ENCODE measurements around the gene GTPBP4. TPM values are rescaled to one million over a fixed set of nuclear protein-coding genes. Genes with fewer than 3 reads are reported as not detected.
A peak's percentile ranks its signal among the peaks of the same experiment; 100 is the strongest.

The GTPBP4 gene
- total and polyA plus RNA-seq, 10 donors, result 16.6 to 48.6 (median 31.2) TPM

DNA sequence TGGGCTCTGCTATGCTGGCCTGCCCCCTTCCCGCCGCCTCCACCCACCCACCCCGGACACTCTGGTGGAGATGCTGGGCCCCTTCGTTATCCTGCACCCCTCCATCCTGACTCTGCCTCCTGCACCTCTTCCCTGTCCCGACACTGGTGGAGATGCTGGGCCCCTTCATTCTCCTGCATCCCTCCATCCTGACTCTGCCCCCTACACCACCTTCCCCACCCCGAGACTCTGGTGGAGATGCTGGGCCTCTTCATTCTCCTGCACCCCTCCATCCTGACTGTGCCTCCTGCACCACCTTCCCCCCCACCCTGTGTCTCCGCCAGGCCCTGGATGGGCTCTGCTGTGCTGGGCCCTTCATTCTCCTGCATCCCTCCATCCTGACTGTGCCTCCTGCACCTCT, 22.5 kb downstream of the GTPBP4 start:
- Histone ChIP-seq H3K27ac (no peak overlapping the region), H3K9me3 (no peaks in the 10 kb centered on the region), H3K27me3 (replicated peaks in 1 of 7) (no peaks in the 10 kb centered on the region), H3K4me1 (no peaks in the 10 kb centered on the region), H3K4me3 (no peak overlapping the region), H3K36me3 (peaks cover 0 to 99% (median 92%) of the 10 kb centered on the region in 6 donors)
- 88 to 95% (median 94%) methylated on average over 7 of the region's 7 CpGs for WGBS, 5 donors
- intact Hi-C loops (cut with DNase I; ENCODE audit: low total_unique reads), result no loop called here
- DNase-seq, result peak; percentile 38
- TF ChIP-seq POLR2AphosphoS5 (IDR thresholded peaks at IDR 0.05), result no peak
- no peak for TF ChIP-seq POLR2A (IDR thresholded peaks at IDR 0.05)

DNA sequence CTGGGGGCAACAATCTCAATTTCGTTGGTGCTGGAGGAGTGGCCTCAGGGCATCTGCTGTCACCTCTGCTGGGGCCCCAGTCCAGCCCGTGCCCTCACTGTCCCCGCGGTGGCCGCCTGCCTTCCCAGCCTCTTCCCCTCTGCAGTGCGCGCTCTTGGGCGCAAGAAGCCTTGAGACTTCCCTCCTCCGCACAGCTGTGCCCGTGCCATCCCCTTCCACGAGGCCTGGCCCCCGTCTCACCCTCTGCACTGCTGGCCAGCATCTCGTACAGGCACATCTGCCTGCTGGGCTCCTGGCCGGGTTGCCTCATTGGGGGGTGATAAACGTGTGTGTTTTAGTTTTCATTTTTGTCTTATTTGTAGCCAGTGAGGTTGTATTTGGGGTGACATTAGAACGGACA, 23.5 kb downstream of the GTPBP4 start:
- H3K36me3 ChIP-seq, result peaks cover 0 to 99% (median 92%) of the 10 kb centered on the region in 6 donors
- H3K4me3 ChIP-seq, result no peak overlapping the region
- H3K27ac ChIP-seq, result no peak overlapping the region
- WGBS, 5 donors, result 94 to 100% (median 95%) methylated on average over 16 of the region's 16 CpGs
- peak; percentile 67 for DNase-seq
- H3K27me3 ChIP-seq (replicated peaks in 1 of 7), result no peaks in the 10 kb centered on the region
- intact Hi-C loops (cut with DNase I; ENCODE audit: low total_unique reads), result no loop called here
- TF ChIP-seq, protein P1, sequence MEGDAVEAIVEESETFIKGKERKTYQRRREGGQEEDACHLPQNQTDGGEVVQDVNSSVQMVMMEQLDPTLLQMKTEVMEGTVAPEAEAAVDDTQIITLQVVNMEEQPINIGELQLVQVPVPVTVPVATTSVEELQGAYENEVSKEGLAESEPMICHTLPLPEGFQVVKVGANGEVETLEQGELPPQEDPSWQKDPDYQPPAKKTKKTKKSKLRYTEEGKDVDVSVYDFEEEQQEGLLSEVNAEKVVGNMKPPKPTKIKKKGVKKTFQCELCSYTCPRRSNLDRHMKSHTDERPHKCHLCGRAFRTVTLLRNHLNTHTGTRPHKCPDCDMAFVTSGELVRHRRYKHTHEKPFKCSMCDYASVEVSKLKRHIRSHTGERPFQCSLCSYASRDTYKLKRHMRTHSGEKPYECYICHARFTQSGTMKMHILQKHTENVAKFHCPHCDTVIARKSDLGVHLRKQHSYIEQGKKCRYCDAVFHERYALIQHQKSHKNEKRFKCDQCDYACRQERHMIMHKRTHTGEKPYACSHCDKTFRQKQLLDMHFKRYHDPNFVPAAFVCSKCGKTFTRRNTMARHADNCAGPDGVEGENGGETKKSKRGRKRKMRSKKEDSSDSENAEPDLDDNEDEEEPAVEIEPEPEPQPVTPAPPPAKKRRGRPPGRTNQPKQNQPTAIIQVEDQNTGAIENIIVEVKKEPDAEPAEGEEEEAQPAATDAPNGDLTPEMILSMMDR (IDR thresholded peaks at IDR 0.05 in 8 of 11, conservative IDR thresholded peaks at IDR 0.05 in 3 of 11), result no peak
- TF ChIP-seq POLR2AphosphoS5 (IDR thresholded peaks at IDR 0.05), result peak in 1 of 3 donors; percentile 35
- H3K4me1 ChIP-seq, result no peaks in the 10 kb centered on the region
- H3K9me3 ChIP-seq, result no peaks in the 10 kb centered on the region

DNA sequence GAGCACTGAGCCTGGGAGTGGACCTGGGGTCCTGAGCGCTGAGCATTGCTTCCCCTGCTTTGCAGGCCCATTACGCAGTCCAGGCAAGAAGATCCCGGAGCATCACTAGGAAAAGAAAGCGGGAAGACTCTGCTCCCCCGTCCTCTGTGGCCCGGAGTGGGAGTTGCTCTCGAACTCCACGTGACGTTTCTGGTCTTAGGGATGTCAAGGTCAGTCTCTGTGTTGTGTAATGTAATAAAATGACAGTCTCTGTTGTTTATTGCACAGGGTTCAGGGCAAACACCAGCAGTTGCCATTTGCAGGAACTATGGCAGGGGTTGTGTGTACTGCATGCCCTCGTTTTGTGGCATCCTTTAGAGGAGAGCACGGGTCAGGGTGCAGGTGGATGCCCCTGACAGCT, 27.5 kb downstream of the GTPBP4 start:
- H3K36me3 ChIP-seq, result peaks cover 3 to 99% (median 85%) of the 10 kb centered on the region in 6 donors
- no peak overlapping the region for H3K27ac ChIP-seq
- no peaks in the 10 kb centered on the region for H3K27me3 ChIP-seq (replicated peaks in 1 of 7)
- H3K9me3 ChIP-seq, result no peaks in the 10 kb centered on the region
- DNase-seq, result peak; percentile 24
- WGBS, 5 donors, result 90 to 96% (median 94%) methylated on average over 10 to 11 of the region's 11 CpGs
- no peak for TF ChIP-seq POLR2A (IDR thresholded peaks at IDR 0.05)
- TF ChIP-seq, protein P1 (IDR thresholded peaks at IDR 0.05 in 8 of 11, conservative IDR thresholded peaks at IDR 0.05 in 3 of 11), result no peak
- no peak for TF ChIP-seq POLR2AphosphoS5 (IDR thresholded peaks at IDR 0.05)
- no peak overlapping the region for H3K4me3 ChIP-seq
- intact Hi-C loops (cut with DNase I; ENCODE audit: low total_unique reads), result no loop called here
- no peaks in the 10 kb centered on the region for H3K4me1 ChIP-seq

DNA sequence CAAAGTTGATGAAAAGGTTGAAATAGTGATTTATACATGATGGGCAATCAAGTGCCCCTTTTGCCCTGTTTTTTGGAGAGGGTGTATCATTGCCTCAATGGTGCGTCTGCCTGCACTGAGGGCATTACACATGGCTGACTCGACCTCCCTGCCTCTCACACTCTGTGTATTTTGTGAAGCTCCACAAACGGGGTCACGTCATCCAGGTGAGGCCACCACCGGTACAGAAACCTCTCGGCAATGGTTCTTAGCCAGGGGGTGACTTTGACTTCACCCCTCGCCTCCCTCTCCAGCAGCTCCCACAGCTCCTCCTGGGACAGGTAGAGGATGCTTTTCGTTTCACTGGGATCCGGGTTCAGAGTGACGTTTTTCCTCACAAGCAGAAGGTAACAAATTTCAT, 31.1 kb downstream of the GTPBP4 start:
- Histone ChIP-seq H3K9me3 (no peaks in the 10 kb centered on the region), H3K36me3 (peaks cover 3 to 65% (median 51%) of the 10 kb centered on the region in 6 donors), H3K27me3 (replicated peaks in 1 of 7) (no peaks in the 10 kb centered on the region), H3K27ac (no peak overlapping the region), H3K4me1 (no peaks in the 10 kb centered on the region), H3K4me3 (no peak overlapping the region)
- intact Hi-C loops (cut with DNase I; ENCODE audit: low total_unique reads), result no loop called here
- WGBS, 5 donors, result 90 to 97% (median 95%) methylated on average over 10 of the region's 10 CpGs
- no peak for TF ChIP-seq POLR2AphosphoS5 (IDR thresholded peaks at IDR 0.05)
- TF ChIP-seq, protein P1 (IDR thresholded peaks at IDR 0.05 in 8 of 11, conservative IDR thresholded peaks at IDR 0.05 in 3 of 11), result no peak
- no peak for TF ChIP-seq POLR2A (IDR thresholded peaks at IDR 0.05)
- peak; percentile 49 for DNase-seq

DNA sequence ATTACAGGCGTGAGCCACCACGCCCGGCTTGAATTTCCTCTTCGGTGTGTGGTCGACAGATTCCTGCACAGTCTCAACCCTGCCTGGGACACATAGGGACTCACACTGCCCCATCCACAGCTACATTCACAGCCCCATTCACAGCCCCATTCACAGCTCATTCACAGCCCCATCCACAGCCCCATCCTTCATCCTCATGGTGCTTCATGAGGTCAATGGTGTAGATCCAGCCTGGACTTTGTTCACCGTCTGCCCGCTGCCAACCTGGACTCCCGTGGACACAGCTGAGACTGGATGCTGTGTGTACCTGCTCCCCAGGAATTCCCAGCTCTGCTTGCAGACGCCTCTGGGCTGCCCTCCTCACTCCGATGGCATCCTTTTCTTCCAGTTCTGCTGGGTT, 32.2 kb downstream of the GTPBP4 start:
- peaks cover 3 to 57% (median 43%) of the 10 kb centered on the region in 6 donors for H3K36me3 ChIP-seq
- H3K27ac ChIP-seq, result no peak overlapping the region
- WGBS, 5 donors, result 94 to 98% (median 95%) methylated on average over 10 of the region's 10 CpGs
- peak; percentile 35 for DNase-seq
- no peaks in the 10 kb centered on the region for H3K9me3 ChIP-seq
- intact Hi-C loops (cut with DNase I; ENCODE audit: low total_unique reads), result no loop called here
- H3K4me3 ChIP-seq, result no peak overlapping the region
- H3K27me3 ChIP-seq (replicated peaks in 1 of 7), result no peaks in the 10 kb centered on the region
- TF ChIP-seq POLR2AphosphoS5 (IDR thresholded peaks at IDR 0.05) (no peak), POLR2A (IDR thresholded peaks at IDR 0.05) (no peak)
- TF ChIP-seq, protein P1 (IDR thresholded peaks at IDR 0.05 in 8 of 11, conservative IDR thresholded peaks at IDR 0.05 in 3 of 11), result no peak
- H3K4me1 ChIP-seq, result no peaks in the 10 kb centered on the region

Measured in spleen (tissue), 11 donors.